Keratinocyte (primary cell): Measurements from ENCODE around the gene TBL1Y.

ENCODE experiments used
- EZH2 ChIP-seq: IDR thresholded peaks from one replicate; pipeline ENCODE4 v1.6.1; 2012; ENCODE audit warnings: inconsistent platforms, mild to moderate bottlenecking, low read length, moderate library complexity
- TF ChIP-seq, protein P1 (sequence below), 3 experiments: IDR thresholded peaks in 1 of 3; conservative IDR thresholded peaks in 1 of 3; optimal IDR thresholded peaks in 1 of 3; 2 replicates in 2 of 3; 3 replicates in 1 of 3; pipeline versions ENCODE3 to v1.5.1; 2011; ENCODE audit warnings: low read length in 3 of 3, mild to moderate bottlenecking in 3 of 3, moderate library complexity in 2 of 3, control low read depth in 1 of 3, inconsistent platforms in 1 of 3; ENCODE audit not compliant: insufficient read depth in 2 of 3; ENCODE audit errors: extremely low read depth in 1 of 3

DNA sequence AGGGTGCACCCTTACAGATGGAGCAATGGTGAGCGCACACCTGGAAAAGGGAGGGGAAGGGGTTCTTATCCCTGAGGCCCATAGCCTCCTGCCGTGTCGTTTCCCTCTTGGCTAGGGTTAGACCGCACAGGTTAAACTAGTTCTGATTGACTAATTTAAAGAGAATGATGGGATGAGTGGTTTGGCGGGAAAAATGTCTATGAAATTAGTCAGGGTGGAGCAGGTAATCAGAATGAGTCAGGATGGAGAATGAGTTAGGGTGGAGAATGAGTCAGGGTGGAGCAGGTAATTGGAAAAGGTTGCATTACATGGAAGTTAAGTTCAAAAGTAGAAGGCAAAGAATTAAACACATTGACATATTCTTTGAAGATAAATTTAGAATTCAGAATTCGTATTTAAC, 196.7 kb downstream of the TBL1Y start:
- TF ChIP-seq, protein P1, sequence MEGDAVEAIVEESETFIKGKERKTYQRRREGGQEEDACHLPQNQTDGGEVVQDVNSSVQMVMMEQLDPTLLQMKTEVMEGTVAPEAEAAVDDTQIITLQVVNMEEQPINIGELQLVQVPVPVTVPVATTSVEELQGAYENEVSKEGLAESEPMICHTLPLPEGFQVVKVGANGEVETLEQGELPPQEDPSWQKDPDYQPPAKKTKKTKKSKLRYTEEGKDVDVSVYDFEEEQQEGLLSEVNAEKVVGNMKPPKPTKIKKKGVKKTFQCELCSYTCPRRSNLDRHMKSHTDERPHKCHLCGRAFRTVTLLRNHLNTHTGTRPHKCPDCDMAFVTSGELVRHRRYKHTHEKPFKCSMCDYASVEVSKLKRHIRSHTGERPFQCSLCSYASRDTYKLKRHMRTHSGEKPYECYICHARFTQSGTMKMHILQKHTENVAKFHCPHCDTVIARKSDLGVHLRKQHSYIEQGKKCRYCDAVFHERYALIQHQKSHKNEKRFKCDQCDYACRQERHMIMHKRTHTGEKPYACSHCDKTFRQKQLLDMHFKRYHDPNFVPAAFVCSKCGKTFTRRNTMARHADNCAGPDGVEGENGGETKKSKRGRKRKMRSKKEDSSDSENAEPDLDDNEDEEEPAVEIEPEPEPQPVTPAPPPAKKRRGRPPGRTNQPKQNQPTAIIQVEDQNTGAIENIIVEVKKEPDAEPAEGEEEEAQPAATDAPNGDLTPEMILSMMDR (optimal IDR thresholded peaks at IDR 0.05 in 1 of 3, IDR thresholded peaks at IDR 0.05 in 1 of 3, conservative IDR thresholded peaks at IDR 0.05 in 1 of 3; ENCODE audit: extremely low read depth in 1 of 3, insufficient read depth in 2 of 3, low read length in 3 of 3), result no peak
- TF ChIP-seq EZH2, result no peak
